ENCODE data around the gene GRXCR2.
"Not testable (repeated sequence)": the region's sequence is repeated elsewhere in the genome, so short reads cannot be mapped to it uniquely, and the experiment has no call there.

The GRXCR2 gene

GRCh38 chr5:145887976-145888574, 15.3 kb upstream of the GRXCR2 start:
- Histone ChIP-seq H3K4me1 (ENCODE audit: control insufficient read depth, insufficient read depth, low read length) (peaks cover 1% of the 10 kb centered on the region; the same call in 1 of the 2 replicates), H3K27me3 (ENCODE audit: control insufficient read depth, insufficient read depth, low read length) (no peaks in the 10 kb centered on the region), H3K36me3 (ENCODE audit: control insufficient read depth, insufficient read depth, low read length) (no peaks in the 10 kb centered on the region), H3K4me3 (ENCODE audit: low read length) (no peak overlapping the region), H3K27ac (ENCODE audit: low read length) (no peak overlapping the region), H3K9me3 (ENCODE audit: control insufficient read depth, insufficient read depth, low read length) (no peaks in the 10 kb centered on the region; the same call in 1 of the 2 replicates)
- peak; percentile 41 for DNase-seq (ENCODE audit: low read depth, low spot score)
- no CpG with 5 or more reads among the region's 5 CpGs for WGBS (ENCODE audit: insufficient coverage, insufficient read length)

- H3K27me3 ChIP-seq (ENCODE audit: control insufficient read depth, insufficient read depth, low read length) = no peaks in the 10 kb centered on the region
- WGBS (ENCODE audit: insufficient coverage, insufficient read length) = no CpG with 5 or more reads among the region's 3 CpGs
- no peak overlapping the region for H3K27ac ChIP-seq (ENCODE audit: low read length)
- H3K4me1 ChIP-seq (ENCODE audit: control insufficient read depth, insufficient read depth, low read length) = peaks cover 1% of the 10 kb centered on the region; the same call in 1 of the 2 replicates
- no peaks in the 10 kb centered on the region; the same call in 1 of the 2 replicates for H3K9me3 ChIP-seq (ENCODE audit: control insufficient read depth, insufficient read depth, low read length)
- no peaks in the 10 kb centered on the region for H3K36me3 ChIP-seq (ENCODE audit: control insufficient read depth, insufficient read depth, low read length)
- DNase-seq (ENCODE audit: low read depth, low spot score) = no peak
- H3K4me3 ChIP-seq (ENCODE audit: low read length) = no peak overlapping the region
Observed at GRCh38 chr5:145887217-145887616, 14.4 kb upstream of the GRXCR2 start.

GRCh38 chr5:145874765-145875164, 2.0 kb upstream of the GRXCR2 start:
- H3K27me3 ChIP-seq (ENCODE audit: control insufficient read depth, insufficient read depth, low read length) = no peaks in the 10 kb centered on the region
- no peaks in the 10 kb centered on the region for H3K9me3 ChIP-seq (ENCODE audit: control insufficient read depth, insufficient read depth, low read length)
- H3K36me3 ChIP-seq (ENCODE audit: control insufficient read depth, insufficient read depth, low read length) = no peaks in the 10 kb centered on the region
- no peak for DNase-seq (ENCODE audit: low read depth, low spot score)
- H3K4me1 ChIP-seq (ENCODE audit: control insufficient read depth, insufficient read depth, low read length) = no peaks in the 10 kb centered on the region
- no CpG with 5 or more reads among the region's 2 CpGs for WGBS (ENCODE audit: insufficient coverage, insufficient read length)
- no peak overlapping the region for H3K4me3 ChIP-seq (ENCODE audit: low read length)
- H3K27ac ChIP-seq (ENCODE audit: low read length) = no peak overlapping the region

- H3K9me3 ChIP-seq (ENCODE audit: control insufficient read depth, insufficient read depth, low read length) = no peaks in the 10 kb centered on the region
- no peaks in the 10 kb centered on the region for H3K27me3 ChIP-seq (ENCODE audit: control insufficient read depth, insufficient read depth, low read length)
- H3K36me3 ChIP-seq (ENCODE audit: control insufficient read depth, insufficient read depth, low read length) = no peaks in the 10 kb centered on the region
- H3K27ac ChIP-seq (ENCODE audit: low read length) = no peak overlapping the region
- DNase-seq (ENCODE audit: low read depth, low spot score) = no peak
- H3K4me1 ChIP-seq (ENCODE audit: control insufficient read depth, insufficient read depth, low read length) = no peaks in the 10 kb centered on the region
- no peak overlapping the region for H3K4me3 ChIP-seq (ENCODE audit: low read length)
- WGBS (ENCODE audit: insufficient coverage, insufficient read length) = no CpG with 5 or more reads among the region's 8 CpGs
Observed at GRCh38 chr5:145872486-145872885, 328 bp downstream of the GRXCR2 start.

GRCh38 chr5:145869753-145870152, 3.1 kb downstream of the GRXCR2 start:
- no peaks in the 10 kb centered on the region for H3K27me3 ChIP-seq (ENCODE audit: control insufficient read depth, insufficient read depth, low read length)
- no peaks in the 10 kb centered on the region for H3K9me3 ChIP-seq (ENCODE audit: control insufficient read depth, insufficient read depth, low read length)
- no peaks in the 10 kb centered on the region for H3K4me1 ChIP-seq (ENCODE audit: control insufficient read depth, insufficient read depth, low read length)
- H3K27ac ChIP-seq (ENCODE audit: low read length) = no peak overlapping the region
- no peak overlapping the region for H3K4me3 ChIP-seq (ENCODE audit: low read length)
- WGBS (ENCODE audit: insufficient coverage, insufficient read length) = no CpG with 5 or more reads among the region's 4 CpGs
- no peak for DNase-seq (ENCODE audit: low read depth, low spot score)
- no peaks in the 10 kb centered on the region for H3K36me3 ChIP-seq (ENCODE audit: control insufficient read depth, insufficient read depth, low read length)

- Histone ChIP-seq H3K4me1 (ENCODE audit: control insufficient read depth, insufficient read depth, low read length) (no peaks in the 10 kb centered on the region), H3K27me3 (ENCODE audit: control insufficient read depth, insufficient read depth, low read length) (no peaks in the 10 kb centered on the region), H3K4me3 (ENCODE audit: low read length) (no peak overlapping the region), H3K9me3 (ENCODE audit: control insufficient read depth, insufficient read depth, low read length) (no peaks in the 10 kb centered on the region), H3K36me3 (ENCODE audit: control insufficient read depth, insufficient read depth, low read length) (no peaks in the 10 kb centered on the region), H3K27ac (ENCODE audit: low read length) (no peak overlapping the region)
- no CpG with 5 or more reads among the region's 1 CpG for WGBS (ENCODE audit: insufficient coverage, insufficient read length)
- no peak for DNase-seq (ENCODE audit: low read depth, low spot score)
Observed at GRCh38 chr5:145867806-145868205, 5.0 kb downstream of the GRXCR2 start.

GRCh38 chr5:145864432-145864831, 8.4 kb downstream of the GRXCR2 start:
- H3K27me3 ChIP-seq (ENCODE audit: control insufficient read depth, insufficient read depth, low read length); H3K4me1 ChIP-seq (ENCODE audit: control insufficient read depth, insufficient read depth, low read length); H3K4me3 ChIP-seq (ENCODE audit: low read length); H3K27ac ChIP-seq (ENCODE audit: low read length); H3K9me3 ChIP-seq (ENCODE audit: control insufficient read depth, insufficient read depth, low read length); H3K36me3 ChIP-seq (ENCODE audit: control insufficient read depth, insufficient read depth, low read length); DNase-seq (ENCODE audit: low read depth, low spot score): not testable (repeated sequence)
- no CpG with 5 or more reads among the region's 2 CpGs for WGBS (ENCODE audit: insufficient coverage, insufficient read length)

- H3K9me3 ChIP-seq (ENCODE audit: control insufficient read depth, insufficient read depth, low read length) = no peaks in the 10 kb centered on the region
- no peaks in the 10 kb centered on the region for H3K36me3 ChIP-seq (ENCODE audit: control insufficient read depth, insufficient read depth, low read length)
- no CpG with 5 or more reads among the region's 3 CpGs for WGBS (ENCODE audit: insufficient coverage, insufficient read length)
- DNase-seq (ENCODE audit: low read depth, low spot score) = no peak
- H3K4me1 ChIP-seq (ENCODE audit: control insufficient read depth, insufficient read depth, low read length) = no peaks in the 10 kb centered on the region
- no peaks in the 10 kb centered on the region for H3K27me3 ChIP-seq (ENCODE audit: control insufficient read depth, insufficient read depth, low read length)
- no peak overlapping the region for H3K4me3 ChIP-seq (ENCODE audit: low read length)
- H3K27ac ChIP-seq (ENCODE audit: low read length) = no peak overlapping the region
Observed at GRCh38 chr5:145863003-145863402, 9.8 kb downstream of the GRXCR2 start.

- H3K9me3 ChIP-seq (ENCODE audit: control insufficient read depth, insufficient read depth, low read length) = no peaks in the 10 kb centered on the region
- H3K36me3 ChIP-seq (ENCODE audit: control insufficient read depth, insufficient read depth, low read length) = no peaks in the 10 kb centered on the region
- no peaks in the 10 kb centered on the region for H3K27me3 ChIP-seq (ENCODE audit: control insufficient read depth, insufficient read depth, low read length)
- no peak for DNase-seq (ENCODE audit: low read depth, low spot score)
- WGBS (ENCODE audit: insufficient coverage, insufficient read length) = no CpG with 5 or more reads among the region's 3 CpGs
- H3K4me1 ChIP-seq (ENCODE audit: control insufficient read depth, insufficient read depth, low read length) = no peaks in the 10 kb centered on the region; the same call in 1 of the 2 replicates
- H3K4me3 ChIP-seq (ENCODE audit: low read length) = no peak overlapping the region
- H3K27ac ChIP-seq (ENCODE audit: low read length) = no peak overlapping the region
Observed at GRCh38 chr5:145859897-145860296, 12.9 kb downstream of the GRXCR2 start.

- Histone ChIP-seq H3K9me3 (ENCODE audit: control insufficient read depth, insufficient read depth, low read length) (no peaks in the 10 kb centered on the region), H3K4me1 (ENCODE audit: control insufficient read depth, insufficient read depth, low read length) (no peaks in the 10 kb centered on the region; the same call in 1 of the 2 replicates)
- no peak for DNase-seq (ENCODE audit: low read depth, low spot score)
Observed at GRCh38 chr5:145859453-145859852, 13.4 kb downstream of the GRXCR2 start.

GRCh38 chr5:145858959-145859358, 13.9 kb downstream of the GRXCR2 start:
- Histone ChIP-seq H3K27ac (ENCODE audit: low read length) (no peak overlapping the region), H3K4me3 (ENCODE audit: low read length) (no peak overlapping the region), H3K27me3 (ENCODE audit: control insufficient read depth, insufficient read depth, low read length) (no peaks in the 10 kb centered on the region), H3K4me1 (ENCODE audit: control insufficient read depth, insufficient read depth, low read length) (no peaks in the 10 kb centered on the region; the same call in 1 of the 2 replicates), H3K36me3 (ENCODE audit: control insufficient read depth, insufficient read depth, low read length) (no peaks in the 10 kb centered on the region), H3K9me3 (ENCODE audit: control insufficient read depth, insufficient read depth, low read length) (no peaks in the 10 kb centered on the region)
- no peak for DNase-seq (ENCODE audit: low read depth, low spot score)
- WGBS (ENCODE audit: insufficient coverage, insufficient read length) = no CpG with 5 or more reads among the region's 4 CpGs

More at GRCh38 chr5:145859453-145859852, 13.4 kb downstream of the GRXCR2 start:
- no CpG with 5 or more reads among the region's 6 CpGs for WGBS (ENCODE audit: insufficient coverage, insufficient read length)
- no peaks in the 10 kb centered on the region for H3K27me3 ChIP-seq (ENCODE audit: control insufficient read depth, insufficient read depth, low read length)
- H3K4me3 ChIP-seq (ENCODE audit: low read length) = no peak overlapping the region
- no peaks in the 10 kb centered on the region for H3K36me3 ChIP-seq (ENCODE audit: control insufficient read depth, insufficient read depth, low read length)
- H3K27ac ChIP-seq (ENCODE audit: low read length) = no peak overlapping the region

Measured in iPS DF 6.9 (cell line).